Right lobe of liver (tissue), 6 donors: ENCODE measurements around the gene CST6. TPM values are rescaled to one million over a fixed set of nuclear protein-coding genes. Genes with fewer than 3 reads are reported as not detected.

Experiments
- ATAC-seq, 4 donors: fragments of 200-7000 bp; cut with Tn5 transposase; one replicate each; pipeline ENCODE4 v1.9.1; 2020; ENCODE audit warnings: mild to moderate bottlenecking in 4 of 4, moderate library complexity in 4 of 4
- DNase-seq, 3 donors: peaks; one replicate each; pipeline ENCODE4 v3.0.0-alpha.2; 2020
- H3K27ac ChIP-seq, 3 donors: fragments of 200-600 bp; one replicate each; pipeline ENCODE4 v1.8.0; 2022
- H3K27me3 ChIP-seq, 2 donors: fragments of 200-600 bp; one replicate each; pipeline ENCODE4 v1.8.0; 2022
- H3K36me3 ChIP-seq, 4 donors: fragments of 200-600 bp; sonication (generic) in 1 of 4; one replicate each; pipeline versions ENCODE4 v1.5.1 to v1.8.0; 2017 to 2022; ENCODE audit warnings: control low read depth in 1 of 4
- H3K4me1 ChIP-seq, 4 donors: fragments of 200-600 bp; sonication (generic) in 1 of 4; one replicate each; pipeline versions ENCODE4 v1.5.1 to v1.8.0; 2017 to 2022; ENCODE audit warnings: control low read depth in 1 of 4
- H3K4me3 ChIP-seq, 3 donors: fragments of 200-600 bp; one replicate each; pipeline ENCODE4 v1.8.0; 2022
- H3K9me3 ChIP-seq, 4 donors: fragments of 200-600 bp; sonication (generic) in 1 of 4; one replicate each; pipeline versions ENCODE4 v1.5.1 to v1.8.0; 2017 to 2022; ENCODE audit warnings: control low read depth in 1 of 4
- CTCF ChIP-seq, 4 donors: fragments of 200-600 bp in 3 of 4; fragments of 450-650 bp in 1 of 4; IDR thresholded peaks; one replicate each; pipeline versions ENCODE4 v1.5.1 to v1.8.0; 2016 to 2022; ENCODE audit warnings: antibody characterized with exemption in 4 of 4, mild to moderate bottlenecking in 2 of 4
- POLR2A ChIP-seq: fragments of 450-650 bp; IDR thresholded peaks from one replicate; pipeline ENCODE4 v1.6.1; 2017; ENCODE audit warnings: antibody characterized with exemption, mild to moderate bottlenecking
- WGBS: methylation state at CpG from one replicate; pipeline ENCODE4 v1.1.6; 2018; ENCODE audit warnings: low coverage, low lambda C conversion rate; ENCODE audit not compliant: insufficient coverage; ENCODE audit errors: missing lambda C conversion rate; 5-methylcytosine and 5-hydroxymethylcytosine counted together
- intact Hi-C, 2 donors: fragments of 100-400 bp; cut with DNase I; formaldehyde crosslinking; loops; one replicate each; pipeline versions ENCODE4 v1.11.2 to v1.14.1; 2022
- total RNA-seq, 6 experiments: library from RNA; depleted of rRNA in 2 of 6; stranded (reverse); fragments of >200 nt in 2 of 6; fragmentation: NEBNext Ultra II Directional in 3 of 6; extraction: Animal tissue kit (Norgen Biotek cat#: 25700) in 3 of 6; gene quantifications; one replicate each; pipeline versions ENCODE4 v1.1.0 to v1.2.4, GENCODE V29; 2016 to 2023
- donor health status: DM: no; HTN: yes; CAD: no.
- donor health status: DM: no; HTN: no; CAD: no.
- donor health status: DM: no; HTN: no; CAD: no.
- donor health status: DM: no; HTN: yes; CAD: no.
- donor health status: DM: no; HTN: yes; CAD: no.

Gene CST6
- total RNA-seq, 6 experiments from 2014 or later = not detected

- intact Hi-C loops = no loop called here
- H3K4me3 ChIP-seq = no peak overlapping the region
- H3K27ac ChIP-seq = no peak overlapping the region
- no CpG with 5 or more reads among the region's 7 CpGs for WGBS
- no peaks in the 10 kb centered on the region for H3K4me1 ChIP-seq
- DNase-seq = no peak
- TF ChIP-seq POLR2A (no peak), CTCF (IDR thresholded peaks at IDR 0.05) (no peak)
- no peaks in the 10 kb centered on the region for H3K9me3 ChIP-seq
- no peaks in the 10 kb centered on the region for H3K36me3 ChIP-seq
- H3K27me3 ChIP-seq = peaks cover 0 to 11% of the 10 kb centered on the region in 2 donors
- peak in 1 of 4 donors; percentile 17 for ATAC-seq
Observed at GRCh38 chr11:66015454-66015881, 3.7 kb downstream of the CST6 start.

- DNase-seq (no peak), ATAC-seq (no peak)
- Histone ChIP-seq H3K4me3 (no peak overlapping the region), H3K4me1 (no peaks in the 10 kb centered on the region), H3K27ac (no peak overlapping the region), H3K9me3 (no peaks in the 10 kb centered on the region), H3K36me3 (no peaks in the 10 kb centered on the region), H3K27me3 (peaks cover 0 to 11% of the 10 kb centered on the region in 2 donors)
- TF ChIP-seq POLR2A = no peak
- TF ChIP-seq CTCF (IDR thresholded peaks at IDR 0.05) = no peak
- intact Hi-C loops = no loop called here
- no CpG with 5 or more reads among the region's 18 CpGs for WGBS
Observed at GRCh38 chr11:66015936-66016792, 4.4 kb downstream of the CST6 start.

GRCh38 chr11:66016793-66017177, 5.0 kb downstream of the CST6 start:
- DNase-seq (no peak), ATAC-seq (no peak)
- Histone ChIP-seq H3K4me3 (no peak overlapping the region), H3K9me3 (no peaks in the 10 kb centered on the region), H3K4me1 (no peaks in the 10 kb centered on the region), H3K36me3 (no peaks in the 10 kb centered on the region), H3K27me3 (peaks cover 0 to 6% of the 10 kb centered on the region in 2 donors), H3K27ac (no peak overlapping the region)
- no peak for TF ChIP-seq POLR2A
- TF ChIP-seq CTCF (IDR thresholded peaks at IDR 0.05) = no peak
- 67% methylated on average over 1 of the region's 10 CpGs for WGBS
- intact Hi-C loops = no loop called here

GRCh38 chr11:66017321-66017720, 5.5 kb downstream of the CST6 start:
- WGBS = 72% methylated on average over 4 of the region's 4 CpGs
- intact Hi-C loops = no loop called here
- no peak for TF ChIP-seq CTCF (IDR thresholded peaks at IDR 0.05)
- peaks cover 0 to under 1% of the 10 kb centered on the region in 2 donors for H3K27me3 ChIP-seq
- no peak for DNase-seq
- H3K4me3 ChIP-seq = no peak overlapping the region
- H3K36me3 ChIP-seq = no peaks in the 10 kb centered on the region
- ATAC-seq = no peak
- no peaks in the 10 kb centered on the region for H3K9me3 ChIP-seq
- H3K4me1 ChIP-seq = no peaks in the 10 kb centered on the region
- no peak overlapping the region for H3K27ac ChIP-seq
